ENCODE measurements around the gene DMRTB1.

DNA sequence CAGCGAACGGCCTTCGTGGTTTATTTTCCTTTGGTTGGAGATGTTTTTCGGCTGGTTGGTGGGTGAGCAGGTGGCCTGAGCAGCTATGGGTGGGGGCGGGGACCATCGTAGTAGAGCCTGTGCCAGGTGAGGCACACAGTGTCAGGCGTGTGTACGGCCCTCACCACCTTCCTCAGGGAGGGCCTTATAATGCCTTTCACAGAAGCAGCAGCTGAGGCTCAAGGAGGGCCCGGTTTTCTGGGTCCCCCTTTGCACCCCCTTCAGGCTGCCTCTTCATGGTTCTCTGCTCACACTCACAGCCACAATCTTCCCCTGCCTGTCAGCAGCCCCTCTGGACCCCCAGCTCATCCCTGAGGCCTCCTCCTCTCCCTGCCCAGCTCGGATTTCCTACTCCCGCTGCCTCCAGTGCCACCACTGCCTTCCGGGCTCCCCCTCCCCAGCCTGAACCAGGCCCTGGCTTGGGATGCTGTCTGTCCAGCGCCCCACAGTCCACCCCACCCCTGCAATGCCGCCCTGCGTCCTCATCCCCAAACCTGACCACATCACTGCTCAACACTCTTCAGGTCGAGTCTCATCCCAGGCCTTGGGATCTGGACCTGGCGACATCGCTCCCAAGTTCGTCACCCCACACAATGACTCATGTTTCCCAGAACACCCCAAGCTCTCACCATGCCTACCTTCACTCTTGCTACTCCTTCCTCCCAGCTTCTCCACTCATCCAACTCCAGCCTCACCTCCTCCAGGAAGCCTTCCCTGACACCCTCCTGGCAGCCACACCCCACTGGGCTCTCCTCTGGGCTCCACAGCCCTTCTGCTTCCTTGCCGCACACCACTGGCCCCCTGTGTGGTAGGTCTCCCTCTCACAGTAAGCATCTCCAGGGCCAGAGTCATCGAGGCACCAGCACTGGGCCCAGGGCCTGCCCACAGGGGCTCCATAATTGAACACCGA, 53.9 kb downstream of the DMRTB1 start:
- no peak for TF ChIP-seq EZH2 (IDR thresholded peaks at IDR 0.05; ENCODE audit: borderline replicate concordance, low read depth, low read length, poor library complexity, severe bottlenecking)
- TF ChIP-seq, protein P1, sequence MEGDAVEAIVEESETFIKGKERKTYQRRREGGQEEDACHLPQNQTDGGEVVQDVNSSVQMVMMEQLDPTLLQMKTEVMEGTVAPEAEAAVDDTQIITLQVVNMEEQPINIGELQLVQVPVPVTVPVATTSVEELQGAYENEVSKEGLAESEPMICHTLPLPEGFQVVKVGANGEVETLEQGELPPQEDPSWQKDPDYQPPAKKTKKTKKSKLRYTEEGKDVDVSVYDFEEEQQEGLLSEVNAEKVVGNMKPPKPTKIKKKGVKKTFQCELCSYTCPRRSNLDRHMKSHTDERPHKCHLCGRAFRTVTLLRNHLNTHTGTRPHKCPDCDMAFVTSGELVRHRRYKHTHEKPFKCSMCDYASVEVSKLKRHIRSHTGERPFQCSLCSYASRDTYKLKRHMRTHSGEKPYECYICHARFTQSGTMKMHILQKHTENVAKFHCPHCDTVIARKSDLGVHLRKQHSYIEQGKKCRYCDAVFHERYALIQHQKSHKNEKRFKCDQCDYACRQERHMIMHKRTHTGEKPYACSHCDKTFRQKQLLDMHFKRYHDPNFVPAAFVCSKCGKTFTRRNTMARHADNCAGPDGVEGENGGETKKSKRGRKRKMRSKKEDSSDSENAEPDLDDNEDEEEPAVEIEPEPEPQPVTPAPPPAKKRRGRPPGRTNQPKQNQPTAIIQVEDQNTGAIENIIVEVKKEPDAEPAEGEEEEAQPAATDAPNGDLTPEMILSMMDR (conservative IDR thresholded peaks at IDR 0.05; ENCODE audit: low read depth, low read length): no peak
